MM.1S (cell line): Measurements from ENCODE around the gene DHX35.

Experiments
- EZH2 ChIP-seq: fragments of 300-600 bp; sonication (generic); optimal IDR thresholded peaks from 2 replicates; pipeline ENCODE3; 2017; ENCODE audit warnings: low read depth, mild to moderate bottlenecking, antibody characterized with exemption, low read length, mixed read lengths
- EZH2phosphoT487 ChIP-seq: fragments of 300-600 bp; sonication (generic); IDR thresholded peaks from 2 replicates; pipeline ENCODE4 v1.6.1; 2018; ENCODE audit warnings: antibody characterized with exemption, low read length
- TF ChIP-seq, protein P1 (sequence below): fragments of 300-600 bp; sonication (generic); IDR thresholded peaks from 2 replicates; pipeline ENCODE4 v1.5.1; 2016; ENCODE audit warnings: antibody characterized with exemption, low read length, mixed read lengths

DNA sequence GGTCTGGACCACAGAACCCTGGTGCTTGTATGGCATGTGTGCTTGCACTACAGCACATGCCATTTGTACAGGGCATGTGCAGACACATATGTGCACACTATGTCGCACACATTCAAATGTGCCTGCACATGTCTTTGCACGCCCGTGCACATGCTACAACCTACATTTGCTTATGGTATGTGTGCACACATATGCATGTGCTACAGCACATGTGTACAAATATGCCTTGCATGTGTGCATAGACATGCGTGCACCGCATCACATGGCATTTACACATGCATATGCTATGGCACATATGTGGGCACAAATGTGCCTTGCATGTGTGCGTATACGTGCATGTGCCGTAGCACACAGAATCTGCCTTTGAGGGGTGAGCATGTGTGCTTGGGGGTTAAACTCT is 90.5 kb downstream of the DHX35 start:
- TF ChIP-seq EZH2 (no peak), EZH2phosphoT487 (no peak)
- TF ChIP-seq, protein P1, sequence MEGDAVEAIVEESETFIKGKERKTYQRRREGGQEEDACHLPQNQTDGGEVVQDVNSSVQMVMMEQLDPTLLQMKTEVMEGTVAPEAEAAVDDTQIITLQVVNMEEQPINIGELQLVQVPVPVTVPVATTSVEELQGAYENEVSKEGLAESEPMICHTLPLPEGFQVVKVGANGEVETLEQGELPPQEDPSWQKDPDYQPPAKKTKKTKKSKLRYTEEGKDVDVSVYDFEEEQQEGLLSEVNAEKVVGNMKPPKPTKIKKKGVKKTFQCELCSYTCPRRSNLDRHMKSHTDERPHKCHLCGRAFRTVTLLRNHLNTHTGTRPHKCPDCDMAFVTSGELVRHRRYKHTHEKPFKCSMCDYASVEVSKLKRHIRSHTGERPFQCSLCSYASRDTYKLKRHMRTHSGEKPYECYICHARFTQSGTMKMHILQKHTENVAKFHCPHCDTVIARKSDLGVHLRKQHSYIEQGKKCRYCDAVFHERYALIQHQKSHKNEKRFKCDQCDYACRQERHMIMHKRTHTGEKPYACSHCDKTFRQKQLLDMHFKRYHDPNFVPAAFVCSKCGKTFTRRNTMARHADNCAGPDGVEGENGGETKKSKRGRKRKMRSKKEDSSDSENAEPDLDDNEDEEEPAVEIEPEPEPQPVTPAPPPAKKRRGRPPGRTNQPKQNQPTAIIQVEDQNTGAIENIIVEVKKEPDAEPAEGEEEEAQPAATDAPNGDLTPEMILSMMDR, result no peak
